Left hindlimb (tissue), 1 donor: ENCODE results near the gene GH1.
"Not testable (repeated sequence)": the region's sequence is repeated elsewhere in the genome, so short reads cannot be mapped to it uniquely, and the experiment has no call there.

ENCODE experiments used
- DNase-seq: peaks from one replicate; pipeline ENCODE4 v3.0.0-alpha.2; 2018

Gene GH1

DNA sequence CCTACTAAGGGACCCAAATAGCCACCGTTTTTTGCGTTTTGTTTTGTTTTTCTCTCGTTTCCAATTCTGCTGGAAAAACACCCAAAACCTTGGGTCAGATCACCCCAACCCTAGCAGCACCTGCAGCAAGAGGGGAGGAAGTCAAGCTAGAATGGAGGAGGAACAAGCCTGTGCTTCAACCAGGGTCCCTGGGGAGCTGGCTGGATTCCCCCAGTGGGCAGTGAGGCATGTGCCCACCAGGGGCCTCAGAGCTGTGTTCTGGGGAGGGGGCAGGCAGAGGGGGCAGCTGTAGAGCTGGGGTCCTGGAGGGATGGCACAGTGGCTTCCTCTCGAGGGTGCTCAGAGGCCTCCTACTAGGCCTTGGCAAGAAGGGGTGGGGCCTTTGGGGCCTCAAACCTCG, 7.0 kb upstream of the GH1 start:
- no peak for DNase-seq

DNA sequence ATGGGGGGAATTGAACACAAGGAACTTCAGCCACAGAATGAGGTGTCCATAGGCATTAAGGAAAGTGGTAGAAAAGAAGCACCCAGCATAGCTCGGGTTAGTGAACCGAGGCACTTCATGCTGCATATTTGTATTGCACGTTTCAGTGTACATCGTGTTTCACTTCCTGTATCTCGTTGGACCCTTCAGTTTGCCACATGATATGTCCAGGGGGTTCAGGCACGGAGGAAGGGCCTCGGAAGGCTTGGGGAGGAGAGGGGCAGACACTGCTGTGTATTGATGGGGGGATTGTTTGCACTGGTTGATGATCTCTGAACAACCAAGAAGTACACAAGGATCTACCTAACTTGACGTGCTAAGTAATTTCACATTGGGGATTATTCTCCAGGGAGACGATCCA, 3.8 kb upstream of the GH1 start:
- not testable (repeated sequence) for DNase-seq

DNA sequence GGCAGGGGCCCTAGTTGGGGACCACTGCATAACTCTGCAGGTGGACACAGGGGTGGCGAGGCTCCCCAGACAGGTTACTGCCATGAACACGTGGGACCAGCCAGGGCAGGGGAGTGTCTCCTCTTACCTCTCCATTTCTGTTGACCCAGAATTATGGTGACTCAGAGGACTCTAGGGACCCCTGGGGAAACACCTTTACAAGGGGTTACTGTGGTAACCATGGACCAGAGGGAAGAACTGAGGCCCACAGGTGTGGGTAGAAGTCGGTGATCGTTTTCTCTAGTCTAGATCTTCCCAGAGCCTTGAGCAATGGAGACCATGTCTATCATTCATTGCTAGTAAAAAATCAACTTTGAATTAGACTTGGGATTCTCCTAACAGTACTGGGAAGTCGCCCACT, 2.1 kb upstream of the GH1 start:
- not testable (repeated sequence) for DNase-seq

DNA sequence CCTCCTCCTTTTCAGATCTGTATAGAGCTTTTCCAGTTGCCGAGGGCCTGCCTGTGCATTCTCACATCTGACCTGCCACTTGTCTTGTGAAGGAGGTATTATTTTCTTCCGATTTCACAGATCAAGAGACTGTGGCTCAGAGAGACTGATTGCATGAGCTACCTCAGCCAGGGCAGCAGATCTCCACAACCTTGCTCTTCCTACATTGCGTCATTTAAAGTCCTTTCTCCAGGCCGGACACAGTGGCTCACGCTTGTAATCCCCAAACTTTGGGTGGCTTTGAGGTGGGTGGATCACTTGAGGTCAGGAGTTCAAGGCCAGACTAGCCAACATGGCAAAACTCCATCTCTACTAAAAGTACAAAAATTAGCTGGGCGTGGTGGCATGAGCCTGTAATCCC, 1.4 kb upstream of the GH1 start:
- DNase-seq: not testable (repeated sequence)

DNA sequence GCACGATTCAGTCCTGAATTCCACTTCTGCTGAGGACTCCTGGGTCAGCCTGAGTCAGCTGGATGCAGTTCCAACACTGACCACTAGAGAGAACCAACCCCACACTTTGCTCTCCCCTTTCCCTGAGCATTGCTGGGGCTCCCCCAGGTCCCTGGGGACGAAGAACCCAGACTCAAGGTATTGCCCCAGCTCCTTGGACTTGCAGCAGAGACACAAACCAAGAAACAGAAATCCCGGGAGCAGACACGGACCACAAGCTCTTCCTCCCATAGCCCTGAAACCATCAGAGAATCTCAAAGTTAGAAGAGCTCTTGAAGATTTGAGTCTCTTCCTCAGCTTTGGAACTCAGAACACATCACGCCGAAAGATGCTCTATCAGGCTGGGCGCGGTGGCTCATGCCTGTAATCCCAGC, 678 bp upstream of the GH1 start:
- no peak for DNase-seq

DNA sequence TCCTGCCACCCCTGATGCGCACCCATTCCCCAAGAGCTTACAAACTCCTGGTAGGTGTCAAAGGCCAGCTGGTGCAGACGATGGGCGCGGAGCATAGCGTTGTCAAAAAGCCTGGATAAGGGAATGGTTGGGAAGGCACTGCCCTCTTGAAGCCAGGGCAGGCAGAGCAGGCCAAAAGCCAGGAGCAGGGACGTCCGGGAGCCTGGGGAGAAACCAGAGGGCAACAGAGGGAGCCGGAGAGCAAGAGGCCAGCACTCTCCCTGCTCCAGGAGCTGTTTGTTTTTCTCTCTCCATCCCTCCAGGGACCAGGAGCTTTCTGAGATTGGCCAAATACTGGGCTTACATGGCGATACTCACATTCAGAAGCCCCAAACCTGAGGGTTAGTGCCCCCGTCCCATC, 334 bp downstream of the GH1 start:
- DNase-seq: no peak

DNA sequence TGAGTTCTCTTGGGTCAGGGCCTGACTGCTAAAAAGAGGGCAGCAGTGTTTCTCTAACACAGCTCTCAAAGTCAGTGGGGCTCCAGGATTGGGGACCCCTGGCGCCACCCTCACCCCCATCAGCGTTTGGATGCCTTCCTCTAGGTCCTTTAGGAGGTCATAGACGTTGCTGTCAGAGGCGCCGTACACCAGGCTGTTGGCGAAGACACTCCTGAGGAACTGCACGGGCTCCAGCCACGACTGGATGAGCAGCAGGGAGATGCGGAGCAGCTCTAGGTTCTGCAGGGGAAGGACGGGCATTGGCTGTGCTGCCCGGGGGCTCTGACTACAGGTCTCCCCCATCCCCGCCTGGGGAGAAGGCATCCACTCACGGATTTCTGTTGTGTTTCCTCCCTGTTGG, 993 bp downstream of the GH1 start:
- no peak for DNase-seq

DNA sequence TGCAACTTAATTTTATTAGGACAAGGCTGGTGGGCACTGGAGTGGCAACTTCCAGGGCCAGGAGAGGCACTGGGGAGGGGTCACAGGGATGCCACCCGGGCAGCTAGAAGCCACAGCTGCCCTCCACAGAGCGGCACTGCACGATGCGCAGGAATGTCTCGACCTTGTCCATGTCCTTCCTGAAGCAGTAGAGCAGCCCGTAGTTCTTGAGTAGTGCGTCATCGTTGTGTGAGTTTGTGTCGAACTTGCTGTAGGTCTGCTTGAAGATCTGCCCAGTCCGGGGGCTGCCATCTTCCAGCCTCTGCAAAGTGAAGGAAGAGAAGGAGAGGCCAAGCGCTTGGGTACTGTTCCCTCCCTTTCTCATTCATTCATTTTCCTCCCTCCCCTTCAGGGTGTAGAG, 1.4 kb downstream of the GH1 start:
- not testable (repeated sequence) for DNase-seq

DNA sequence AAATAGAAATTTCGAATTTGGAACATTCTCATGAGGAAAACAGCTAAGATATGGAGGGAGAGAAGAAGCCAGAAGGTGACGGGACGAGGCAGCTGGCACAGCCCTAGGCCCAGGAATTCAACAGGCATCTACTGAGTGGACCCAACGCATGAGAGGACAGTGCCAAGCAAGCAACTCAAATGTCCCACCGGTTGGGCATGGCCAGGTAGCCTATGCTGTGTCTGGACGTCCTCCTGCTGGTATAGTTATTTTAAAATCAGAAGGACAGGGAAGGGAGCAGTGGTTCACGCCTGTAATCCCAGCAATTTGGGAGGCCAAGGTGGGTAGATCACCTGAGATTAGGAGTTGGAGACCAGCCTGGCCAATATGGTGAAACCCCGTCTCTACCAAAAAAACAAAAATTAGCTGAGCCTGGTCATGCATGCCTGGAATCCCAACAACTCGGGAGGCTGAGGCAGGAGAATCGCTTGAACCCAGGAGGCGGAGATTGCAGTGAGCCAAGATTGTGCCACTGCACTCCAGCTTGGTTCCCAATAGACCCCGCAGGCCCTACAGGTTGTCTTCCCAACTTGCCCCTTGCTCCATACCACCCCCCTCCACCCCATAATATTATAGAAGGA, 2.0 kb downstream of the GH1 start:
- DNase-seq: no peak

DNA sequence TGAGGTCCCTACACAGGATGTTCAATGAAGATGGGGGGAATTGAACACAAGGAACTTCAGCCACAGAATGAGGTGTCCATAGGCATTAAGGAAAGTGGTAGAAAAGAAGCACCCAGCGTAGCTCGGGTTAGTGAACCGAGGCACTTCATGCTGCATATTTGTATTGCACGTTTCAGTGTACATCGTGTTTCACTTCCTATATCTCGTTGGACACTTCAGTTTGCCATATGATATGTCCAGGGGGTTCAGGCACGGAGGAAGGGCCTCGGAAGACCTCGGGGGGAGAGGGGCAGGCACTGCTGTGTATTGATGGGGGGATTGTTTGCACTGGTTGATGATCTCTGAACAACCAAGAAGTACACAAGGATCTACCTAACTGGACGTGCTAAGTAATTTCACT, 2.9 kb downstream of the GH1 start:
- DNase-seq: not testable (repeated sequence)

DNA sequence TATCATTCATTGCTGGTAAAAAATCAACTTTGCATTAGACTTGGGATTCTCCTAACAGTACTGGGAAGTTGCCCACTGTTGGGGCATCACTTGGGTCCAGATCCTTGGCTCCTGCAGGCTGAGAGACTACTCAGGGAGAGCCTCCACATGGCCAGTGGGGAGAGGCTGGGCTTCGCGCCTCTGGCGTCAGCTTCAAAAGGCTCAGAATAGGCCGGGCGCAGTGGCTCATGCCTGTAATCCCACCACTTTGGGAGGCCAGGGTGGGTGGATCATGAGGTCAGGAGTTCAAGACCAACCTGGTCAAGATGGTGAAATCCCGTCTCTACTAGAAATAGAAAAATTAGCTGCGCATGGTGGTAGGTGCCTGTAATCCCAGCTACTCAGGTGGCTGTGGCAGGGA, 4.2 kb downstream of the GH1 start:
- no peak for DNase-seq

DNA sequence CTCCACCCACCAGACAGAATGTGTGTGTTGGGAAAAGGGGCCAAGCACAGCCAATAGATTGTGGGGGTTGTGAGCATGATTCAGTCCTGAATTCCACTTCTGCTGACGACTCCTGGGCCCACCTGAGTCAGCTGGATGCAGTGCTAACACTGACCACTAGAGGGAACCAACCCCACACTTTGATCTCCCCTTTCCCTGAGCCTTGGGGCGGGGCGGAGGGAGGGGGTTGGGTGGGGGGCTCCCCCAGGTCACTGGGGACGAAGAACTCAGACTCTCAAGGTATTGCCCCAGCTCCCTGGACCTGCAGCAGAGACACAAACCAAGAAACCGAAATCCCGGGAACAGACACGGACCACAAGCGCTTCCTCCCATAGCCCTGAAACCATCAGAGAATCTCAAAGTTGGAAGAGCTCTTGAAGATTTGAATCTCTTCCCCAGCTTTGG, 7.0 kb downstream of the GH1 start:
- DNase-seq: no peak

DNA sequence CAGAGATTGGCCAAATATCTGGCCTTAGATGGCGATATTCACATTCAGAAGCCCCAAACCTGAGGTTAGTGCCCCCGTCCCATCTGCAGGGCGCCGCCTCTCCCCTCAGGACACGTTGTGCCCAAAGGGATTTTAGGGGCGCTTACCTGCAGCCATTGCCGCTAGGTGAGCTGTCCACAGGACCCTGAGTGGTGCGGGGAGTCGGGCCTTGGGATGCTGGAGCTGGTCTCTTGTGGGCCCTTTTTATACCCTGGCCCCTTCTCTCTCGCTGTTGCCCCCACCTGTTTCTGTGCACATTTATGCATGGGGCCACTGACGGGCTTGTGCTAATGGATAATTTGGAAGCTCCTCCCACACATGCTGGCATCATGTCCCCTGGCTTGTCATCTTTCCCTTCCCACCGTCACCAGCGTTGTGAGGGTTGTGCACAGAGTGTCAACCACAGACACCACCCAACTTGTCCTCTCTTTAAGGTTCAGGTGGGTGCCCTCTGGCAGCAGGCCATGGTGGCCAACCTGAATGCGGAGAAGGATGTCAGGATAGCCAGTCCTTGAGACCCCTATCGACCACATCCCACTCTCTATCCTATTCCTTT, 7.5 kb downstream of the GH1 start, which contains the start of gene CSHL1:
Gene CSHL1 (minus strand): TSS at position 218 of the 595 bp plus-strand sequence. CDS start 62 bp downstream, at position 156.
- DNase-seq: no peak

DNA sequence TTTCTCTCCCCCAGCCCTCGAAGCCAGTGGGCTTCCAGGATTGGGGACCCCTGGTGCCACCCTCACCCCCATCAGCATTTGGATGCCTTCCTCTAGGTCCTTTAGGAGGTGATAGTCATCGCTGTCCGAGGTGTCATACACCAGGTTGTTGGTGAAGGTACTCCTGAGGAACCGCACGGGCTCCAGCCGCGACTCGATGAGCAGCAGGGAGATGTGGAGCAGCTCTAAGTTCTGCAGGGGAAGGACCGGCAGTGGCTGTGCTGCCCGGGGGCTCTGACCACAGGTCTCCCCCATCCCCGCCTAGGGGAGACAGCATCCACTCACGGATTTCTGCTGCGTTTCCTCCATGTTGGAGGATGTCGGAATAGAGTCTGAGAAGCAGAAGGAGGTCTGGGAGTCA, 8.5 kb downstream of the GH1 start:
- no peak for DNase-seq

DNA sequence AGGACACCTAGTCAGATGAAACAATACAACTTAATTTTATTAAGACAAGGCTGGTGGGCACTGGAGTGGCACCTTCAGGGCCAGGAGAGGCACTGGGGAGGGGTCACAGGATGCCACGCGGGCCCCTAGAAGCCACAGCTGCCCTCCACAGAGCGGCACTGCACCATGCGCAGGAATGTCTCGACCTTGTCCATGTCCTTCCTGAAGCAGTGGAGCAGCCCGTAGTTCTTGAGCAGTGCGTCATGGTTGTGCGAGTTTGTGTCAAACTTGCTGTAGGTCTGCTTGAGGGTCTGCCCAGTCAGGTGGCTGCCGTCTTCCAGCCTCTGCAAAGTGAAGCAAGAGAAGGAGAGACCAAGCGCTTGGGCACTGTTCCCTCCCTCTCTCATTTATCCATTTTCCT, 9.1 kb downstream of the GH1 start:
- not testable (repeated sequence) for DNase-seq

DNA sequence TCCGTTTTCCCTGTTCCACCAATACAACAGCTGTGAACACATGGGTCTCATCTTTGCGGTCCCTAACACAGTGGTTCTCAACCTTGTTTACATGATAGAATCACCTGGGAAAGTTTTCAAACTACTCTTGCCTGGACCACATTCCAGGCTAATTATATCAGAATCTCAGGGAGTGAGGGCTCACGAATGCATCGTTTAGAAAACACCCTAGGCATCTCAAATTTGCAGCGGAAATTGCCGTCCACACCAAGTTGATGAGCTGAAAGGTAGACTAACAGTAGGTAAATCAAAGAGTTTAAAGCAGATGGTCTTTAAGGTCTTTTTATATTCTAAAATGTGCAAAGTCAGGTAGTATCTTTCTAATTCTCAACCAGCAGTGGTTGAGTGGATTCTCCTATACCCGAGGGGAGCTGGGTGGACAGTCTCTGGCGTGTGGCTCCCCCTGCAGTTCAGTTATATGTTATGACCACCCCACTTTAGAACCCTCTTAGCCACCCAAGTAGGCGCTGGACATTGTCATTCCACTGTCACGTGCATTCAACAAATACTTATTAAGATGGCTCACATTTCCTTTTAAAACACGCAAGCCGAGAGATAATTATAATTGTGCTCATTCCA, 11.4 kb downstream of the GH1 start:
- DNase-seq: not testable (repeated sequence)

DNA sequence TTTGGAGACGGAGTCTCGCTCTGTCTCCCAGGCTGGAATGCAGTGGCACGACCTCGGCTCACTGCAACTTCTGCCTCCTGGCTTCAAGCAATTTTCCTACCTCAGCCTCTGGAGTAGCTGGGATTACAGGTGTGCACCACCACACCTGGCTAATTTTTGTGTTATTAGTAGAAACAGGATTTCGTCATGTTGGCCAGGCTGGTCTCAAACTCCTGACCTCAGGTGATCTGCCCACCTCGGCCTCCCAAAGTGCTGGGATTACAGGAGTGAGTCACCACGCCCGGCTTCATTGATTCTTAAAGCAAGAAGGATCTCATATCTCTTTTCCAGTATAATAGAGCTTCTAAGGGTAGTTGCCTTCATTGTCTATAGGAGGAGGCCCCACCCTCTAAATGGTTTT, 13.8 kb downstream of the GH1 start:
- not testable (repeated sequence) for DNase-seq

DNA sequence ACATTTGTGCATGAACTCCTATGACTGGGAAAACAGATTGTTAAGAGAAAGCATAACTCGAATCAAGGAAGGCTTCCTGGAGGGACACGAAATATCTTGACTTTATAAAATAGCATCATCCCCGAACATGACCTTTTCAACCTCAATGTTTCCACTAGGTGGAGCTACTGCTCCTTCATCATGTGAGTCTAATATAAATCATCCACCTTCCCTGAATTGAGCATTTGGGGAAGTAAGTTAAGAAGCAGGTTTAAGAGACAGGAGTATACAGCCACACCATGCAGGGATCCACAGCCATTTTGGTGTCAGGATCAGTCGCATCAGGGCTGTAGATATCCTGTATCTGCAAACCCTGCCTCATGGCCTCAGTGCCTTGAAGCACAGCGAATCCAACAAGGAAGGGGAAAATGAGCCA, 14.8 kb downstream of the GH1 start:
- not testable (repeated sequence) for DNase-seq

DNA sequence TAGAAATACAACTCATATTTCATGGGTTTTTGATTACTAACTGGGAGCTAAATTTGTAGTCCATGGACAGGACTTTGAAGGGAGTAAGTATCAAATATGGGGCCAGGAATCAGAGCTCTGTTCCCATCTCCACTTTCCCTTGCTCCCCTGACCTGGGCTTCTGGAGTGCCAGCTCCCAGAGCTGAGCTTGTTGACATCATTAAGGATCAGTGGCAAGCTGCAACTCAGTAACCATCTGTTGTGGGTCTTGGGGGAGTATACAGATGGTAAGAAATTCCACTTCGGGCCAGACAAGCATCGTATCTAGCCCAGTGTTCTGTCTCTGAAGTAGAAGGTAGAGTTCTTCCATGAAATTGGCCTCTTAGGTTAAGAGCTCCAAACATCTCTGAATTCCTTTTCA, 16.7 kb downstream of the GH1 start:
- DNase-seq: not testable (repeated sequence)

DNA sequence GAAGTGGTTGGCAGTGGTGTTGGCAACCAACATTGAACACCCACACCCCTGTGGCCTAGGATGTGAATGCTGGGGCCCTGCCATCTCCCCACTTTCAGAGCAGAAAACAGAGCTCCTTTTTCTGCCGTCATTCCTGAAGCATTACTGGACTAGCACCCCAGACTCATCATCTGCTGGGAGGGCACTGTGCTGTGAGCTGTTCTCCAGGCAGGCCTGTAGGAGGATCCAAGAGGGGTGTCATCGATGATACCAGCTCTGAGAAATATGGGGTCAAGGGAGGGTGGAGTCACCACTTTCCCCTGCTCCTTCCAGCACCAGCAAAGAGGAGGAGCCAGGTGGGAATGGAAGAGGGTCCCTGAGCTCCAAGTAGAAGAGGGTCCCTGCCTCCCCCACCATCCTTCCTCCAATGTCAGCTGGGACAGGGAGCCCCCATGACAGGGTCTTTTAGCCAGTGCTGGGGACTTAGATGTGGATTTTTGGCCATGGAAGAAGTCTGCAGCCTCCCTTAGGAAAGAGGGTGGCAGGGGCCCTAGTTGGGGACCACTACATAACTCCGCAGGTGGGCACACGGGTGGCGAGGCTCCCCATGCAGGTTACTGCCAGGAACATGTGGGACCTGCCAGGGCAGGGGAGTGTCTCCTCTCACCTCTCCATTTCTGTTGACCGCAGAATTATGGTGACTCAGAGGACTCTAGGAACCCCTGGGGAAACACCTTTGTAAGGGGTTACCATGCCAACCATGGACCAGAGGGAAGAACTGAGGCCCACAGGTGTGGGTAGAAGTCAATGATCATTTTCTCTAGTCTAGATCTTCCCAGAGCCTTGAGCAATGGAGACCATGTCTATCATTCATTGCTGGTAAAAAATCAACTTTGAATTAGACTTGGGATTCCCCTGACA, 19.5 kb downstream of the GH1 start:
- DNase-seq: not testable (repeated sequence)

DNA sequence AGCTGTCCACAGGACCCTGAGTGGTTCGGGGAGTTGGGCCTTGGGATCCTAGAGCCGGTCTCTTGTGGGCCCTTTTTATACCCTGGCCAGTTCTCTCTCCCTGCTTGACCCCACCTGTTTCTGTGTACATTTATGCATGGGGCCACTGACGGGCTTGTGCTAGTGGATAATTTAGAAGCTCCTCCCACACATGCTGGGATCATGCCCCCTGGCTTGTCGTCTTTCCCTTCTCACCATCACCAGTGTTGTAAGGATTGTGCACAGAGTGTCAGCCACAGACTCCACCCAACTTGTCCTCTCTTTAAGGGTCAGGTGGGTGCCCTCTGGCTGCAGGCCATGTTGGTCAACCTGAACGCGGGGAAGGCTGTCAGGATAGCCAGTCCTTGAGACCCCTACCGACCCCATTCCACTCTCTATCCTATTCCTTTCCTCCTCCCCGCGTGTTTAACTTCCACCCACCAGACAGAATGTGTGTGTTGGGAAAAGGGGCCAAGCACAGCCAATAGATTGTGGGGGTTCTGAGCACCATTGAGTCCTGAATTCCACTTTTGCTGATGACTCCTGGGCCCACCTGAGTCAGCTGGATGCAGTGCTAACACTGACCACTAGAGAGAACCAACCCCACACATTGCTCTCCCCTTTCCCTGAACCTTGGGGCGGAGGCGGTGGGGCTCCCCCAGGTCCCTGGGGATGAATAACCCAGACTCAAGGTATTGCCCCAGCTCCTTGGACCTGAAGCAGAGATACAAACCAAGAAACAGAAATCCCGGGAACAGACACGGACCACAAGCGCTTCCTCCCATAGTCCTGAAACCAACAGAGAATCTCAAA, 21.9 kb downstream of the GH1 start, which contains the start of gene CSH1:
Gene CSH1 (minus strand): TSS at position 51 of the 831 bp plus-strand sequence. CDS start 63 bp downstream, outside the sequence.
- DNase-seq: not testable (repeated sequence)

DNA sequence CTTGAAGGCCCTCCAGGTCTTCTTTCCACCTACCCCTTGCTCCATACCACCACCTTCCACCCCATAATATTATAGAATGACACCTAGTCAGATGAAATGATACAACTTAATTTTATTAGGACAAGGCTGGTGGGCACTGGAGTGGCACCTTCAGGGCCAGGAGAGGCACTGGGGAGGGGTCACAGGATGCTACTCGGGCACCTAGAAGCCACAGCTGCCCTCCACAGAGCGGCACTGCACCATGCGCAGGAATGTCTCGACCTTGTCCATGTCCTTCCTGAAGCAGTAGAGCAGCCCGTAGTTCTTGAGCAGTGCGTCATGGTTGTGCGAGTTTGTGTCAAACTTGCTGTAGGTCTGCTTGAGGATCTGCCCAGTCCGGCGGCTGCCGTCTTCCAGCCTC, 23.8 kb downstream of the GH1 start:
- not testable (repeated sequence) for DNase-seq
